NCI-H510A (cell line): Measurements from ENCODE around the gene ABCC2.
"Not testable (repeated sequence)": the region's sequence is repeated elsewhere in the genome, so short reads cannot be mapped to it uniquely, and the experiment has no call there.

Experiments
- DNase-seq: peaks from one replicate; lab custom pipeline; 2025; lab: John Stamatoyannopoulos, UW

Gene ABCC2

GRCh38 chr10:99809481-99809880, 27.0 kb downstream of the ABCC2 start:
- no peak for DNase-seq

- DNase-seq: no peak
Measured at GRCh38 chr10:99809931-99810615, 27.6 kb downstream of the ABCC2 start.

DNA sequence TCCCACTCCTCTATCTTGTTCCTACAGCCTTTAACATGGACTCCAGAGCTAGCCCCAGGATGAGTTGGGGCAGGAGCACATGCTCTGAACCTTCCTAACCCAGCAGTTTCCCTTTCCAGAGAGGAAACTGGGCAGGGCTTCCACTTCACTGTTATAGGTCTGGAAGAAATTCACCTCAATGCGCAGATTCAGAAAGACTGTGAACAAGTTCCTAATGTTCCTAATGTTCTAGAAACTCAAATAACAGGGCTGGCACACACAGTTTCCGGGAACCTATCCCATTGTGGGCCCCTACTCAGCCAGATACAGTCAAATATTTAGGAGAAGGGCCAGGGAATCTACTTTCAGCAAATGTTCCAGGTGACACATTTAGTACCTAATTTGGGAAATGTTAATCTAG, 29.7 kb downstream of the ABCC2 start:
- no peak for DNase-seq

DNA sequence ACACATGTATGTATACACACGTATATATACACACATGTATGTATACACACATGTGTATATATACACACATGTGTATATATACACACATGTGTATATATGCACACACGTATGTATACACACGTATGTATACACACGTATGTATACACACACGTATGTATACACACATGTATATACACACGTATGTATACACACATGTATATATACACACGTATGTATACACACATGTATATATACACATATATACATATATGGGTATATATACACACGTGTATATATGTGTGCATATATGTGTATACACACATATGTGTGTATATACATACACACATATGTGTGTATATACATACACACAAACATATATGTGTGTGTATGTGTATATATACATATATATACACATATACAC, 31.7 kb downstream of the ABCC2 start:
- no peak for DNase-seq

DNA sequence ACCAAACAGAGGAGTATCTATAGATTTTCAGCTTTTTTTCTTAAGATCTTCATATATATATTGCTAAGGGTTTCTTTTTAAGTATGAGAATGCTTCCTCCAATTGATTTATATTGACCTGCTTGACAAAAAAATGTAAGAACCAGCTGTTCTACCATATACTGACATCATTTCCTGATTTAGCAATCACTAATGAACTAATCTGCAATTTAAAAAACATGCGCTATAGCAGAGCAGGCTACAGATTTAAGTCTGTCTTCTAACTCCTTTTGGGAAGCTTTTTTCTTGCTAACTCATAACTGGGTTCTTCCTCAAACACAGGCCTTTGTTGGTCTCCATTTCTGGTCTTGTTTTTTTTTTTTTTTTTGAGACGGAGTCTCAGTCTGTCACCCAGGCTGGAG, 33.2 kb downstream of the ABCC2 start:
- no peak for DNase-seq

- no peak for DNase-seq
Measured at GRCh38 chr10:99827936-99828335, 45.5 kb downstream of the ABCC2 start.

DNA sequence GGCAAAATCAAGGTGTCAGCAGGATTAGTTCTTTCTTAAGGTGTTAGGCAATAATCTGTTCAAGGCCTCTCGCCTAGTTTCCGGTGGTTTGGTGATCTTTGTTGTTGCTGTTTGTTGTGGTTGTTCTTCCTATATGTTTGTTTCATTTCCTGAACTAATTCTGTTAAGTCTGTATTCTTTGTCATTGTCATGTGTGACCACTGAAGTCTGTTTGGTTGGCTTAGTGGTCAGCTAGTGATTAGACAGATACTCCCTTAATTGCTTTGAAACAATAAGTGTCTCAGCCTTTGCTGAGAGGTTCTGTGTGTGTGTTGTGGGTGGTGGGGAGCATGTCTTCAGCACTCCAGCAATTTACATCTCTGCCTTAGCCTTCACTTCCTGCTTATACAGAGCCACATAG, 46.0 kb downstream of the ABCC2 start:
- DNase-seq: no peak

GRCh38 chr10:99832439-99832838, 50.0 kb downstream of the ABCC2 start:
- no peak for DNase-seq

DNA sequence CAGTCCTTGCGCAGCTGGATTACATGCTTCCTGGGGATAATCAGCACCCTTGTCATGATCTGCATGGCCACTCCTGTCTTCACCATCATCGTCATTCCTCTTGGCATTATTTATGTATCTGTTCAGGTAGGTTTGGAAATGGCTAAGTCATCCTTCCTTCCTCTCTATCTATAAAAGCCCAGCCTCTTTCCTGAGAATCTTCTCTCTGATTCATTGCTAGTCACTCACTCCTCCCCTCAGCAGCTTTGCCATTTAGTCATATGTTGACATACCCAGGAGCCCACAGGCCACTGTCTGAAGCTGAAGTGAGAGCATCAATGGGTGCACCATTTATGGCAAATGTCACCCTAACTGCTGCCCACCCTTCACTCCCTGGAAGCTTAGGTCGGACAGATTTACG, 52.0 kb downstream of the ABCC2 start:
- DNase-seq: no peak

DNA sequence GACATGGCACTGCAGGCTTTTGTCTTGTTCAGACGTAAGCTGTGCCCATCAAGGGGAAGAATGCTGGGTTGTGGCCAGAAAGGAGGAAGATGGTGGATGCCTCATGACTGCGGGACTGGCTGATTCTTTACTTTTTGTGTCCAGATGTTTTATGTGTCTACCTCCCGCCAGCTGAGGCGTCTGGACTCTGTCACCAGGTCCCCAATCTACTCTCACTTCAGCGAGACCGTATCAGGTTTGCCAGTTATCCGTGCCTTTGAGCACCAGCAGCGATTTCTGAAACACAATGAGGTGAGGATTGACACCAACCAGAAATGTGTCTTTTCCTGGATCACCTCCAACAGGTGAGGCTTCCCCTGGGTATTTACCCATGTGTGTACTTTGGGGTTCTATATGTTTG, 53.5 kb downstream of the ABCC2 start:
- no peak for DNase-seq

GRCh38 chr10:99836711-99837110, 54.3 kb downstream of the ABCC2 start:
- DNase-seq: no peak

GRCh38 chr10:99840859-99841258, 58.4 kb downstream of the ABCC2 start:
- DNase-seq: not testable (repeated sequence)

- no peak for DNase-seq
Measured at GRCh38 chr10:99841746-99842145, 59.3 kb downstream of the ABCC2 start.

GRCh38 chr10:99843310-99843709, 60.9 kb downstream of the ABCC2 start:
- no peak for DNase-seq

DNA sequence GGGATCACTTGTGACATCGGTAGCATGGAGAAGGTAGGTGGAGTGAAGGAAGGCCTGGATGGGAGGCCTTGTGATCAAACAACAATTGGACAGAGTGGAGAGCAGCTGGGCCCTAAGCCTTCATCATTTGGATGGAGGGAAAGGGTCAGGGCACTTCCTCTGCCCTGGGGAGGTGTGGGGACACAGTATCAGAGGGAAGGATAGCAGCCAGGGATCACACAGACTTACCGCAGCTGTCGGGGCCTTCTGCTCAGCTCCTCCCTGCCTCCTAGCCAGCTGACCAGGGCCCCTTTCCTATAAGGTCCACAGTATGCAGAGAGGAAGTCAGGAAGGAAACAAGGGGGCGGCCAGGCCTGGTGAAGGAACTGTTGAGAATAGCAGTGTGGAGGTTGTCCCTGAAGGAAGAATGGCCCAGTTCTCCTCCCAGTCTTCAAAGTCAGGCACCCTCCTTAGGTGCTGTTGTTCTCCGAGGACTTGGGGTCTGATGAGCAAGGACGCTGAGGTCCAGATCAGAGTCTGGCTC, 62.1 kb downstream of the ABCC2 start:
- no peak for DNase-seq

DNA sequence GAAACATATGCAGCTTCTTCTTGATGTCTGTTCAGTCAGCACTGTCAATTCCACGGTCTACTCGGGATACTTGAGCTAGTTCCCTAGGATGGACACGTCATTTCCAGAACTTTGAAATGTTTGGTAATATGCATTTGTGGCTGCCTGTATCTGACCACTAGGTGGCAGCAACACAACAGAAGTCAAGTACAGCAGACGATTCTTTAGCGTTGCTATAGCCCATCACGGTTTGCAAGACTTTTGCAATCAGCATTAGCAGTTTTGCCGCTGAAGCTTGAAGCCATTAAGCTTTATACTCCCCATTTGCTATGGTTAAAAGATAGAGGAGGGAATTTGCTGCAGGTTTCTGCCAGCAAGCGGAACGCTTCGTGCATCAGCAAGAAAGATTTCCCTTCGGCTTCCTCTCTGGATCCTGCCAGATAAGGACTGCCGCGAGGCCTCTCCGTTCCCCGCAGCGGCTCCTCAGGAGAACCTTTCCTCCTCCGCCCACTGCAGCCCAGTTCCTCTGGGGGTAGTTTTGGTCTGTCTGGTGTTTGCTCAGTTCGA, 63.5 kb downstream of the ABCC2 start:
- peak; percentile 41 for DNase-seq

DNA sequence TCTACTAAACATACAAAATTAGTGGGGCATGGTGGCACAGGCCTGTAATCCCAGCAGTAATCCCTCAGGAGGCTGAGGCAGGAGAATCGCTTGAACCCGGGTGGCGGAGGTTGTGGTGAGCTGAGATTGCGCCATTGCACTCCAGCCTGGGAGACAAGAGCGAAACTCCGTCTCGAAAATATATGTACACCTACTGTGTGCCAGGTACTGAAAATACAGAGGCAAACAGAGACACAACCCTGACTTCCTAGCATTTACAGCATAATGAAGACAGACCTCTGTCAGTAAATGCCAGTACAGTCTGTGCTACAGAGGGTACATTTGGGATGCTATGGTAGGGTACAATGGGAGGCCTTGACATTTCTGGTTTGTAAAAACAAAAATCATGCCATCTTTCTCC, 66.6 kb downstream of the ABCC2 start:
- no peak for DNase-seq

DNA sequence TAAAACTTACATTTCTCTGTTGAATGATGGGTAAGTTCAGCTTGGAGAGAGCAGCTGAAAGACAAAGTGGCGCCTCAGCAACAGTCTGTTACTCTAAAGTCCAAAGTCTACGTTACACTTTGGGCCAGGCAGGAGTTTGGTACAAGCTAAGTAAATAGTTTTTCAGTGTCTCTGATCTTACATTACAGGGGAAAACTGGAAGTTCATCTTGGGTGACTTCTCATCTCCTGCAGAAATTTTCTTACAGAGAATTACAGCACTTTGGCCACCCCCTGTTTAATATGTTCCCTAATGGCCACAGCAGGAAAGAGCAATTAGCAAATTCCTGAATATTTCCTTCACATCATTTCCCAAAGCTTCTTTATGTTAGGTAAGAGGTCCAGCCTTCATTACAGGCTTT, 67.1 kb downstream of the ABCC2 start:
- DNase-seq: no peak

GRCh38 chr10:99850021-99850766, 67.8 kb downstream of the ABCC2 start:
- no peak for DNase-seq

DNA sequence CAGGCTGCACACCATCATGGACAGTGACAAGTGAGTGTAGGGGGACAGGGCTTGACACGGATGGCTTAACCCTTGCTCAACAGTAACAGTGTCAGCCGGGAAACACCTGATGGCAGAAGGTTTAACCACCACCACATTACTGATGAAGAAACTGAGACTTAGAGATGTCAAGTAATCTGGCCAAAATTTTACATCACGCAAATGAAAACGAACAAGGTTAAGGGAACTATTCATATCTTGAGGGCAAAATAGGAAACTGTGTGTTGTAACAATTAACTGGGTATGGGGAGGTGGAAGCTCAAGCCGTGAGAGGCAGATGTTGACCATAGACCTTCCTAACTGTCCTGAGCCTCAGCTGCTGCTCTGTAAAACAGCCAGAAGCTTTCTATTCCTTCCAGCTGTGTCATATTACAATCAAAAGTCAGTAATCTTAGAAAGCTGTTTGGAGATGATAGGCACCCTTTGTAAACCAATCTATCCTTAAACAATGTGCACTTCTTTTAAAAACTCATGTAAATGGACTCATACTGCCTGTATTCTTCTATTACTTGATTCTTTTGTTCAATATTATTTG, 68.4 kb downstream of the ABCC2 start:
- no peak for DNase-seq

- no peak for DNase-seq
Measured at GRCh38 chr10:99851825-99852224, 69.4 kb downstream of the ABCC2 start.

DNA sequence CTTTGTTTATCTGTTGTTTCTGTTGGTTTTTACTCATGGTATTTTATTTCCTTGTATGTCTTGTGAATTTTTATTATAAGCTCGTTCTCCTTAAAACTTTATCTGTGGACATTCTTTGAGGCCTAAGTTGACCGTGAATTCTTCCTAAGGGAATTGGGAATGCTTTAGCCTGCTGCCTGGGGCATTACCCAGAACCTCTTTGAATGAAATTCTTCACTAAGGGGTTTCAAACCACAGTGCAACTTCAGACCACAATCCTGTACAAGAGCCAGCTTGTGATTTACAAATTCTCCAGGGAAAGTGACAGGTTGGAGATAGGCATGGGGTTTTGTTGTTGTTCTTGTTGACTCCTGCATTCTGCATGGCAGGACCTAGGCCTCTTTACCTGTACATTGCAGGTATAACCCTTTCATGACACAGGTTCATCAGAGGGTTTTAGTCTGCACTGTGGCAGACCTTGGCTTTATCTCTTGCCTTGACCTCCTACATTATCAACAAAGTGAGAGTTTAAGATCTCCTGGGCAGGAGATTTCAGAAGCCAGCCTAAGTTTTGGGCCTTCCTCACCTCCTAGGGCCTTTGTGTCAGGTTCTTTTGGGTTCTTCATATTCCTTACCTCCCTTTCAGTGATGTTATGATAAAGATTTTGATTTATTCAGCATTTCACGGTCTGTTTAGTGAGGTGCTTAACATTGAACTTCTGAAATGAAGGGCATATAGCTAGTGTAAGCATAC, 70.2 kb downstream of the ABCC2 start:
- no peak for DNase-seq
